GM23338 (cell line): Measurements from ENCODE around the gene RFWD3. TPM values are rescaled to one million over a fixed set of nuclear protein-coding genes. Genes with fewer than 3 reads are reported as not detected.

Experiments used
- ATAC-seq: fragments of 200-7000 bp; cut with Tn5 transposase; 3 replicates; pipeline ENCODE4 v1.9.1; 2020
- DNase-seq: peaks from one replicate; pipeline ENCODE4 v3.0.0-alpha.2; 2015; ENCODE audit warnings: low spot score
- H2AFZ ChIP-seq: fragments of 200-600 bp; sonication (generic); 2 replicates; pipeline ENCODE4 v1.8.0; 2016; ENCODE audit warnings: antibody characterized with exemption, mild to moderate bottlenecking, moderate library complexity
- H3F3A ChIP-seq: fragments of 200-600 bp; sonication (generic); replicated peaks from 2 replicates; pipeline ENCODE4 v1.8.0; 2017; ENCODE audit warnings: antibody characterized with exemption, mixed run types, low read depth
- H3K27ac ChIP-seq: fragments of 200-600 bp; sonication (generic); 2 replicates; pipeline ENCODE4 v1.6.1; 2016; ENCODE audit warnings: low read depth
- H3K27me3 ChIP-seq: fragments of 200-600 bp; sonication (generic); 2 replicates; pipeline ENCODE4 v1.8.0; 2016; ENCODE audit warnings: mild to moderate bottlenecking, mixed run types, moderate library complexity; ENCODE audit not compliant: insufficient read depth
- H3K36me3 ChIP-seq: fragments of 200-600 bp; sonication (generic); 2 replicates; pipeline ENCODE4 v1.8.0; 2016; ENCODE audit warnings: mild to moderate bottlenecking; ENCODE audit not compliant: insufficient read depth
- H3K4me1 ChIP-seq: fragments of 200-600 bp; sonication (generic); 2 replicates; pipeline ENCODE4 v1.8.0; 2016; ENCODE audit warnings: mild to moderate bottlenecking, moderate library complexity; ENCODE audit not compliant: insufficient read depth
- H3K4me2 ChIP-seq: fragments of 200-600 bp; sonication (generic); 2 replicates; pipeline ENCODE4 v1.7.1; 2017; ENCODE audit warnings: mixed run types
- H3K4me3 ChIP-seq: fragments of 200-600 bp; sonication (generic); 2 replicates; pipeline ENCODE4 v1.6.1; 2016; ENCODE audit warnings: mixed run types
- H3K79me2 ChIP-seq: fragments of 200-600 bp; sonication (generic); replicated peaks from 2 replicates; pipeline ENCODE4 v1.8.0; 2017; ENCODE audit warnings: mild to moderate bottlenecking; ENCODE audit not compliant: insufficient read depth
- H3K9me2 ChIP-seq: fragments of 200-600 bp; sonication (generic); 2 replicates; pipeline ENCODE4 v1.8.0; 2017; ENCODE audit not compliant: insufficient read depth
- H4K20me1 ChIP-seq: fragments of 200-600 bp; sonication (generic); replicated peaks from 2 replicates; pipeline ENCODE4 v1.8.0; 2017; ENCODE audit warnings: mild to moderate bottlenecking; ENCODE audit not compliant: insufficient read depth
- H3K27ac Mint-ChIP-seq: 2 replicates; pipeline ENCODE4 v1.8.0; 2020; ENCODE audit warnings: inconsistent platforms, mild to moderate bottlenecking, moderate library complexity, mixed read lengths
- H3K27me3 Mint-ChIP-seq: 3 replicates; pipeline ENCODE4 v1.8.0; 2022; ENCODE audit warnings: low read depth, mild to moderate bottlenecking, moderate library complexity, mixed read lengths, inconsistent platforms; ENCODE audit not compliant: insufficient read depth, poor library complexity
- H3K36me3 Mint-ChIP-seq: 3 replicates; pipeline ENCODE4 v1.8.0; 2021; ENCODE audit warnings: low read depth, mild to moderate bottlenecking, inconsistent platforms, moderate library complexity, mixed read lengths
- H3K4me1 Mint-ChIP-seq: 3 replicates; pipeline ENCODE4 v1.8.0; 2020; ENCODE audit warnings: mild to moderate bottlenecking, inconsistent platforms, mixed read lengths
- H3K4me3 Mint-ChIP-seq: 3 replicates; pipeline ENCODE4 v1.8.0; 2021; ENCODE audit warnings: moderate library complexity, mild to moderate bottlenecking, inconsistent platforms, mixed read lengths
- H3K9me3 Mint-ChIP-seq: 3 replicates; pipeline ENCODE4 v1.8.0; 2020; ENCODE audit warnings: moderate library complexity, mild to moderate bottlenecking, inconsistent platforms, mixed read lengths
- CREB1 ChIP-seq: fragments of 250-450 bp; sonication (Bioruptor Pico); IDR thresholded peaks from 2 replicates; pipeline ENCODE4 v1.5.0; 2020; ENCODE audit warnings: low read depth, mild to moderate bottlenecking, moderate library complexity
- EZH2 ChIP-seq: fragments of 200-600 bp; sonication (generic); IDR thresholded peaks from one replicate; pipeline ENCODE4 v1.8.0; 2017; ENCODE audit warnings: antibody characterized with exemption, mild to moderate bottlenecking, low read depth; ENCODE audit not compliant: unreplicated experiment
- EZH2phosphoT487 ChIP-seq: fragments of 200-600 bp; sonication (generic); IDR thresholded peaks from one replicate; pipeline ENCODE4 v1.8.1; 2018; ENCODE audit warnings: antibody characterized with exemption; ENCODE audit not compliant: unreplicated experiment
- JUNB ChIP-seq: IDR thresholded peaks from one replicate; pipeline ENCODE4 v1.6.1; 2016; ENCODE audit warnings: antibody characterized with exemption; ENCODE audit not compliant: unreplicated experiment
- NANOG ChIP-seq: IDR thresholded peaks from 2 replicates; pipeline ENCODE4 v1.6.1; 2016; ENCODE audit warnings: antibody characterized with exemption, borderline replicate concordance
- POLR2AphosphoS5 ChIP-seq: IDR thresholded peaks from 2 replicates; pipeline ENCODE4 v1.6.1; 2016; ENCODE audit warnings: antibody characterized with exemption, low read depth
- STAT1 ChIP-seq: IDR thresholded peaks from one replicate; pipeline ENCODE4 v1.6.1; 2016; ENCODE audit warnings: antibody characterized with exemption; ENCODE audit not compliant: unreplicated experiment
- ZNF114 ChIP-seq: fragments of 250-450 bp; sonication (Bioruptor Pico); IDR thresholded peaks from 2 replicates; pipeline ENCODE4 v1.5.0; 2020; ENCODE audit warnings: mild to moderate bottlenecking, moderate library complexity
- ZNF331 ChIP-seq: fragments of 250-450 bp; sonication (Bioruptor Pico); IDR thresholded peaks from 2 replicates; pipeline ENCODE4 v1.5.0; 2020; ENCODE audit warnings: low read depth, mild to moderate bottlenecking, moderate library complexity
- polyA plus RNA-seq: library from polyadenylated mRNA; unstranded; fragments of >200 nt; fragmentation: Nextera tagmentation; extraction: Ambion mirVana; gene quantifications from 2 replicates; pipeline ENCODE4 v1.2.1, GENCODE V29; 2016
- total RNA-seq: library from RNA; depleted of rRNA; stranded (reverse); fragments of >200 nt; shearing (Covaris generic); gene quantifications from 2 replicates; pipeline ENCODE4 v1.2.3, GENCODE V29; 2014
- TF ChIP-seq, protein P1 (sequence below), 2 experiments: fragments of 200-600 bp in 1 of 2; sonication (generic) in 1 of 2; conservative IDR thresholded peaks; 2 replicates each; pipeline versions ENCODE4 v1.5.1 to v1.6.1; 2016 to 2017; ENCODE audit warnings: antibody characterized with exemption in 2 of 2, low read depth in 2 of 2, mild to moderate bottlenecking in 2 of 2, moderate library complexity in 1 of 2
- TF ChIP-seq, protein P2 (sequence below): fragments of 250-450 bp; sonication (Bioruptor Pico); IDR thresholded peaks from 2 replicates; pipeline ENCODE4 v1.5.0; 2020; ENCODE audit warnings: mild to moderate bottlenecking, moderate library complexity
- TF ChIP-seq, protein P3 (sequence below): IDR thresholded peaks from one replicate; pipeline ENCODE4 v1.6.1; 2018; ENCODE audit warnings: antibody characterized with exemption; ENCODE audit not compliant: unreplicated experiment
- TF ChIP-seq, protein P4 (sequence below): IDR thresholded peaks from 2 replicates; pipeline ENCODE4 v1.6.1; 2016; ENCODE audit warnings: antibody characterized with exemption

Gene RFWD3
- total and polyA plus RNA-seq, 2 experiments from 2014 or later: 27.6 to 113 TPM

DNA sequence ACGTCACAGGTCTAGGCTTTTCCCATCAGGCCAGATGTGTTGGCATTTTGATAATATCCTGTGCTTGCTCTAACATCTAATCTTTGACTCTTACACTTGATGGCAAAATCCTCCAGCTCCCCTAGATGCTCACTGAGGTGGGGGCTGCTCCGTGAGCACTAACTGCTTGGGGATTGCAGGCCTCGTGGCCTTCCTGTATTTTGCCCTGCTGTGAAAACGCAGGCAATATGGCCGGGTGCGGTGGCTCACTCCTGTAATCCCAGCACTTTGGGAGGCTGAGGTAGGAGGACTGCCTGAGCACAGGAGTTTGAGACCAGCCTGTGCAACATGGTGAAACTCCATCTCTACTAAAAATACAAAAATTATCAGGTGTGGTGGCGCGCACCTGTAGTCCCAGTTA, 43.7 kb upstream of the RFWD3 start:
- no peak overlapping the region for H2AFZ ChIP-seq
- no peaks in the 10 kb centered on the region for H3K4me1 ChIP-seq
- no peaks in the 10 kb centered on the region for H4K20me1 ChIP-seq
- H3F3A ChIP-seq: no peaks in the 10 kb centered on the region
- H3K27ac ChIP-seq: no peak overlapping the region
- H3K4me2 ChIP-seq: no peak overlapping the region
- Mint-ChIP-seq H3K27me3 (peaks cover 12% of the 10 kb centered on the region), H3K36me3 (no peaks in the 10 kb centered on the region), H3K27ac (no peak overlapping the region), H3K9me3 (no peaks in the 10 kb centered on the region; the same call in 2 of the 3 replicates), H3K4me3 (no peak overlapping the region), H3K4me1 (no peaks in the 10 kb centered on the region; the same call in 2 of the 3 replicates)
- H3K4me3 ChIP-seq: no peak overlapping the region
- ATAC-seq (no peak), DNase-seq (no peak)
- H3K9me2 ChIP-seq: no peaks in the 10 kb centered on the region
- no peaks in the 10 kb centered on the region for H3K79me2 ChIP-seq
- TF ChIP-seq POLR2AphosphoS5 (no peak), STAT1 (no peak), NANOG (no peak), ZNF331 (no peak), EZH2phosphoT487 (no peak), JUNB (no peak), EZH2 (no peak), CREB1 (no peak), ZNF114 (CRISPR knock-in tag) (no peak)
- TF ChIP-seq, protein P1, sequence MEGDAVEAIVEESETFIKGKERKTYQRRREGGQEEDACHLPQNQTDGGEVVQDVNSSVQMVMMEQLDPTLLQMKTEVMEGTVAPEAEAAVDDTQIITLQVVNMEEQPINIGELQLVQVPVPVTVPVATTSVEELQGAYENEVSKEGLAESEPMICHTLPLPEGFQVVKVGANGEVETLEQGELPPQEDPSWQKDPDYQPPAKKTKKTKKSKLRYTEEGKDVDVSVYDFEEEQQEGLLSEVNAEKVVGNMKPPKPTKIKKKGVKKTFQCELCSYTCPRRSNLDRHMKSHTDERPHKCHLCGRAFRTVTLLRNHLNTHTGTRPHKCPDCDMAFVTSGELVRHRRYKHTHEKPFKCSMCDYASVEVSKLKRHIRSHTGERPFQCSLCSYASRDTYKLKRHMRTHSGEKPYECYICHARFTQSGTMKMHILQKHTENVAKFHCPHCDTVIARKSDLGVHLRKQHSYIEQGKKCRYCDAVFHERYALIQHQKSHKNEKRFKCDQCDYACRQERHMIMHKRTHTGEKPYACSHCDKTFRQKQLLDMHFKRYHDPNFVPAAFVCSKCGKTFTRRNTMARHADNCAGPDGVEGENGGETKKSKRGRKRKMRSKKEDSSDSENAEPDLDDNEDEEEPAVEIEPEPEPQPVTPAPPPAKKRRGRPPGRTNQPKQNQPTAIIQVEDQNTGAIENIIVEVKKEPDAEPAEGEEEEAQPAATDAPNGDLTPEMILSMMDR (conservative IDR thresholded peaks at IDR 0.05; ENCODE audit: low read depth in 2 of 2): no peak
- TF ChIP-seq, protein P2, sequence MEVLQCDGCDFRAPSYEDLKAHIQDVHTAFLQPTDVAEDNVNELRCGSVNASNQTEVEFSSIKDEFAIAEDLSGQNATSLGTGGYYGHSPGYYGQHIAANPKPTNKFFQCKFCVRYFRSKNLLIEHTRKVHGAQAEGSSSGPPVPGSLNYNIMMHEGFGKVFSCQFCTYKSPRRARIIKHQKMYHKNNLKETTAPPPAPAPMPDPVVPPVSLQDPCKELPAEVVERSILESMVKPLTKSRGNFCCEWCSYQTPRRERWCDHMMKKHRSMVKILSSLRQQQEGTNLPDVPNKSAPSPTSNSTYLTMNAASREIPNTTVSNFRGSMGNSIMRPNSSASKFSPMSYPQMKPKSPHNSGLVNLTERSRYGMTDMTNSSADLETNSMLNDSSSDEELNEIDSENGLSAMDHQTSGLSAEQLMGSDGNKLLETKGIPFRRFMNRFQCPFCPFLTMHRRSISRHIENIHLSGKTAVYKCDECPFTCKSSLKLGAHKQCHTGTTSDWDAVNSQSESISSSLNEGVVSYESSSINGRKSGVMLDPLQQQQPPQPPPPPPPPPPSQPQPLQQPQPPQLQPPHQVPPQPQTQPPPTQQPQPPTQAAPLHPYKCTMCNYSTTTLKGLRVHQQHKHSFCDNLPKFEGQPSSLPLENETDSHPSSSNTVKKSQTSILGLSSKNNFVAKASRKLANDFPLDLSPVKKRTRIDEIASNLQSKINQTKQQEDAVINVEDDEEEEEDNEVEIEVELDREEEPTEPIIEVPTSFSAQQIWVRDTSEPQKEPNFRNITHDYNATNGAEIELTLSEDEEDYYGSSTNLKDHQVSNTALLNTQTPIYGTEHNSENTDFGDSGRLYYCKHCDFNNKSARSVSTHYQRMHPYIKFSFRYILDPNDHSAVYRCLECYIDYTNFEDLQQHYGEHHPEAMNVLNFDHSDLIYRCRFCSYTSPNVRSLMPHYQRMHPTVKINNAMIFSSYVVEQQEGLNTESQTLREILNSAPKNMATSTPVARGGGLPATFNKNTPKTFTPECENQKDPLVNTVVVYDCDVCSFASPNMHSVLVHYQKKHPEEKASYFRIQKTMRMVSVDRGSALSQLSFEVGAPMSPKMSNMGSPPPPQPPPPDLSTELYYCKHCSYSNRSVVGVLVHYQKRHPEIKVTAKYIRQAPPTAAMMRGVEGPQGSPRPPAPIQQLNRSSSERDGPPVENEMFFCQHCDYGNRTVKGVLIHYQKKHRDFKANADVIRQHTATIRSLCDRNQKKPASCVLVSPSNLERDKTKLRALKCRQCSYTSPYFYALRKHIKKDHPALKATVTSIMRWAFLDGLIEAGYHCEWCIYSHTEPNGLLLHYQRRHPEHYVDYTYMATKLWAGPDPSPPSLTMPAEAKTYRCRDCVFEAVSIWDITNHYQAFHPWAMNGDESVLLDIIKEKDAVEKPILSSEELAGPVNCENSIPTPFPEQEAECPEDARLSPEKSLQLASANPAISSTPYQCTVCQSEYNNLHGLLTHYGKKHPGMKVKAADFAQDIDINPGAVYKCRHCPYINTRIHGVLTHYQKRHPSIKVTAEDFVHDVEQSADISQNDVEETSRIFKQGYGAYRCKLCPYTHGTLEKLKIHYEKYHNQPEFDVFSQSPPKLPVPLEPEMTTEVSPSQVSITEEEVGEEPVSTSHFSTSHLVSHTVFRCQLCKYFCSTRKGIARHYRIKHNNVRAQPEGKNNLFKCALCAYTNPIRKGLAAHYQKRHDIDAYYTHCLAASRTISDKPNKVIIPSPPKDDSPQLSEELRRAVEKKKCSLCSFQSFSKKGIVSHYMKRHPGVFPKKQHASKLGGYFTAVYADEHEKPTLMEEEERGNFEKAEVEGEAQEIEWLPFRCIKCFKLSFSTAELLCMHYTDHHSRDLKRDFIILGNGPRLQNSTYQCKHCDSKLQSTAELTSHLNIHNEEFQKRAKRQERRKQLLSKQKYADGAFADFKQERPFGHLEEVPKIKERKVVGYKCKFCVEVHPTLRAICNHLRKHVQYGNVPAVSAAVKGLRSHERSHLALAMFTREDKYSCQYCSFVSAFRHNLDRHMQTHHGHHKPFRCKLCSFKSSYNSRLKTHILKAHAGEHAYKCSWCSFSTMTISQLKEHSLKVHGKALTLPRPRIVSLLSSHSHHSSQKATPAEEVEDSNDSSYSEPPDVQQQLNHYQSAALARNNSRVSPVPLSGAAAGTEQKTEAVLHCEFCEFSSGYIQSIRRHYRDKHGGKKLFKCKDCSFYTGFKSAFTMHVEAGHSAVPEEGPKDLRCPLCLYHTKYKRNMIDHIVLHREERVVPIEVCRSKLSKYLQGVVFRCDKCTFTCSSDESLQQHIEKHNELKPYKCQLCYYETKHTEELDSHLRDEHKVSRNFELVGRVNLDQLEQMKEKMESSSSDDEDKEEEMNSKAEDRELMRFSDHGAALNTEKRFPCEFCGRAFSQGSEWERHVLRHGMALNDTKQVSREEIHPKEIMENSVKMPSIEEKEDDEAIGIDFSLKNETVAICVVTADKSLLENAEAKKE: no peak
- TF ChIP-seq, protein P3, sequence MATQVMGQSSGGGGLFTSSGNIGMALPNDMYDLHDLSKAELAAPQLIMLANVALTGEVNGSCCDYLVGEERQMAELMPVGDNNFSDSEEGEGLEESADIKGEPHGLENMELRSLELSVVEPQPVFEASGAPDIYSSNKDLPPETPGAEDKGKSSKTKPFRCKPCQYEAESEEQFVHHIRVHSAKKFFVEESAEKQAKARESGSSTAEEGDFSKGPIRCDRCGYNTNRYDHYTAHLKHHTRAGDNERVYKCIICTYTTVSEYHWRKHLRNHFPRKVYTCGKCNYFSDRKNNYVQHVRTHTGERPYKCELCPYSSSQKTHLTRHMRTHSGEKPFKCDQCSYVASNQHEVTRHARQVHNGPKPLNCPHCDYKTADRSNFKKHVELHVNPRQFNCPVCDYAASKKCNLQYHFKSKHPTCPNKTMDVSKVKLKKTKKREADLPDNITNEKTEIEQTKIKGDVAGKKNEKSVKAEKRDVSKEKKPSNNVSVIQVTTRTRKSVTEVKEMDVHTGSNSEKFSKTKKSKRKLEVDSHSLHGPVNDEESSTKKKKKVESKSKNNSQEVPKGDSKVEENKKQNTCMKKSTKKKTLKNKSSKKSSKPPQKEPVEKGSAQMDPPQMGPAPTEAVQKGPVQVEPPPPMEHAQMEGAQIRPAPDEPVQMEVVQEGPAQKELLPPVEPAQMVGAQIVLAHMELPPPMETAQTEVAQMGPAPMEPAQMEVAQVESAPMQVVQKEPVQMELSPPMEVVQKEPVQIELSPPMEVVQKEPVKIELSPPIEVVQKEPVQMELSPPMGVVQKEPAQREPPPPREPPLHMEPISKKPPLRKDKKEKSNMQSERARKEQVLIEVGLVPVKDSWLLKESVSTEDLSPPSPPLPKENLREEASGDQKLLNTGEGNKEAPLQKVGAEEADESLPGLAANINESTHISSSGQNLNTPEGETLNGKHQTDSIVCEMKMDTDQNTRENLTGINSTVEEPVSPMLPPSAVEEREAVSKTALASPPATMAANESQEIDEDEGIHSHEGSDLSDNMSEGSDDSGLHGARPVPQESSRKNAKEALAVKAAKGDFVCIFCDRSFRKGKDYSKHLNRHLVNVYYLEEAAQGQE: no peak
- TF ChIP-seq, protein P4, sequence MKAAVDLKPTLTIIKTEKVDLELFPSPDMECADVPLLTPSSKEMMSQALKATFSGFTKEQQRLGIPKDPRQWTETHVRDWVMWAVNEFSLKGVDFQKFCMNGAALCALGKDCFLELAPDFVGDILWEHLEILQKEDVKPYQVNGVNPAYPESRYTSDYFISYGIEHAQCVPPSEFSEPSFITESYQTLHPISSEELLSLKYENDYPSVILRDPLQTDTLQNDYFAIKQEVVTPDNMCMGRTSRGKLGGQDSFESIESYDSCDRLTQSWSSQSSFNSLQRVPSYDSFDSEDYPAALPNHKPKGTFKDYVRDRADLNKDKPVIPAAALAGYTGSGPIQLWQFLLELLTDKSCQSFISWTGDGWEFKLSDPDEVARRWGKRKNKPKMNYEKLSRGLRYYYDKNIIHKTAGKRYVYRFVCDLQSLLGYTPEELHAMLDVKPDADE: no peak
- H3K27me3 ChIP-seq: no peaks in the 10 kb centered on the region
- no peaks in the 10 kb centered on the region for H3K36me3 ChIP-seq
